Ecto neural progenitor cell (in vitro differentiated cells): ENCODE measurements around the gene TMEM144.
"Not testable (repeated sequence)": the region's sequence is repeated elsewhere in the genome, so short reads cannot be mapped to it uniquely, and the experiment has no call there.

Experiments used
- DNase-seq: peaks from one replicate; pipeline ENCODE4 v3.0.0-alpha.2; 2018; ENCODE audit warnings: low spot score

Gene TMEM144

GRCh38 chr4:158236304-158237030 is 26.2 kb downstream of the TMEM144 start:
- no peak for DNase-seq

- DNase-seq: no peak
Observed at GRCh38 chr4:158238575-158238974, 28.3 kb downstream of the TMEM144 start.

GRCh38 chr4:158239196-158239595 is 28.9 kb downstream of the TMEM144 start:
- no peak for DNase-seq

- DNase-seq: no peak
Observed at GRCh38 chr4:158243071-158243470, 32.8 kb downstream of the TMEM144 start.

GRCh38 chr4:158250321-158250720 is 40.0 kb downstream of the TMEM144 start:
- no peak for DNase-seq

- DNase-seq: no peak
Observed at GRCh38 chr4:158253350-158253980, 43.2 kb downstream of the TMEM144 start.

GRCh38 chr4:158254292-158254691 is 44.0 kb downstream of the TMEM144 start:
- DNase-seq: no peak

GRCh38 chr4:158255727-158256324 is 45.5 kb downstream of the TMEM144 start:
- DNase-seq: no peak

- no peak for DNase-seq
Observed at GRCh38 chr4:158259955-158260575, 49.8 kb downstream of the TMEM144 start.

GRCh38 chr4:158261480-158261879 is 51.2 kb downstream of the TMEM144 start:
- DNase-seq: no peak

GRCh38 chr4:158268553-158268952 is 58.3 kb downstream of the TMEM144 start:
- DNase-seq: no peak

GRCh38 chr4:158274636-158275035 is 64.3 kb downstream of the TMEM144 start:
- DNase-seq: no peak

GRCh38 chr4:158277558-158277957 is 67.3 kb downstream of the TMEM144 start:
- DNase-seq: no peak

- not testable (repeated sequence) for DNase-seq
Observed at GRCh38 chr4:158279052-158279451, 68.8 kb downstream of the TMEM144 start.

- no peak for DNase-seq
Observed at GRCh38 chr4:158280856-158281255, 70.6 kb downstream of the TMEM144 start.

GRCh38 chr4:158282252-158282651 is 72.0 kb downstream of the TMEM144 start:
- DNase-seq: no peak

GRCh38 chr4:158285429-158286216 is 75.3 kb downstream of the TMEM144 start:
- DNase-seq: no peak

GRCh38 chr4:158290912-158291311 is 80.6 kb downstream of the TMEM144 start:
- no peak for DNase-seq

GRCh38 chr4:158291334-158292055 is 81.2 kb downstream of the TMEM144 start:
- no peak for DNase-seq

- DNase-seq: no peak
Observed at GRCh38 chr4:158292156-158292555, 81.9 kb downstream of the TMEM144 start.

- no peak for DNase-seq
Observed at GRCh38 chr4:158295053-158295452, 84.8 kb downstream of the TMEM144 start.
